Epidermal melanocyte (primary cell): Measurements from ENCODE around the gene ESYT1.

Experiments
- DNase-seq: peaks from one replicate; pipeline ENCODE4 v3.0.0; 2011; ENCODE audit warnings: low spot score; ENCODE audit not compliant: insufficient read length

Gene ESYT1

GRCh38 chr12:56126732-56127239 lies 1.3 kb upstream of the ESYT1 start:
- DNase-seq: no peak

- DNase-seq: no peak
Measured at GRCh38 chr12:56127485-56127887, 581 bp upstream of the ESYT1 start.

GRCh38 chr12:56128670-56129205 lies 671 bp downstream of the ESYT1 start:
- DNase-seq: no peak

GRCh38 chr12:56129206-56129941 lies 1.3 kb downstream of the ESYT1 start:
- no peak for DNase-seq

GRCh38 chr12:56129942-56130495 lies 2.0 kb downstream of the ESYT1 start:
- DNase-seq: no peak

GRCh38 chr12:56130876-56131275 lies 2.8 kb downstream of the ESYT1 start:
- no peak for DNase-seq

GRCh38 chr12:56134897-56135296 lies 6.8 kb downstream of the ESYT1 start:
- DNase-seq: no peak

- no peak for DNase-seq
Measured at GRCh38 chr12:56137853-56138571, 9.9 kb downstream of the ESYT1 start.

- no peak for DNase-seq
Measured at GRCh38 chr12:56141946-56142784, 14.1 kb downstream of the ESYT1 start.

- no peak for DNase-seq
Measured at GRCh38 chr12:56143217-56143616, 15.2 kb downstream of the ESYT1 start.

GRCh38 chr12:56143870-56144269 lies 15.8 kb downstream of the ESYT1 start:
- DNase-seq: no peak

- no peak for DNase-seq
Measured at GRCh38 chr12:56145217-56145616, 17.1 kb downstream of the ESYT1 start.

- DNase-seq: no peak
Measured at GRCh38 chr12:56146492-56147460, 18.7 kb downstream of the ESYT1 start.

GRCh38 chr12:56150563-56150962 lies 22.5 kb downstream of the ESYT1 start:
- DNase-seq: no peak

- no peak for DNase-seq
Measured at GRCh38 chr12:56151672-56152131, 23.6 kb downstream of the ESYT1 start.

- peak; percentile 94 for DNase-seq
Measured at GRCh38 chr12:56152132-56152755, 24.2 kb downstream of the ESYT1 start, which contains the start of gene MYL6B. Gene MYL6B (plus strand): TSS chr12:56152587. CDS start chr12:56153919, 1,332 bp downstream.

- no peak for DNase-seq
Measured at GRCh38 chr12:56152756-56153677, 24.9 kb downstream of the ESYT1 start.

GRCh38 chr12:56153678-56154065 lies 25.6 kb downstream of the ESYT1 start:
- DNase-seq: no peak
